ENCODE measurements around the gene SPANXC. TPM values are rescaled to one million over a fixed set of nuclear protein-coding genes. Genes with fewer than 3 reads are reported as not detected.

SPANXC gene
- total RNA-seq, 1 experiment from 2014 or later = not detected

DNA sequence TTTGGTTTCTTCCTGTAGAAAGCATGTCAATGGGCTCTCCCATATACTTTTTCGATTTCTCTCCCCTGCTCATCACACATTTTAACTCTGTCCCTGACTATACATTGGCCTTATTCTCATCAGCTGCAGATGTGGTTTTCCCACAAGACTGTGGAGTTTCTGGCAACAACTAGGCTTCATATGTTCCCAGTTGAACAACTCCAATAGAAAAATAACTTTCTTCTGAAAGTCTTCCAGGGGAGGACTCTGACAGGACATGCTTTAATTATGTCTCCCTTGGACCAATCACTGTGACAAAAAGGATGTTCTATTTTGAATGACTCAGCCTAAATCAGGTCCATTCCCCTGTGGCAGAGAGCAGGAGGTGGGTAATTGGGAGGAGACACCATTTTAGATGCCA, 28.1 kb downstream of the SPANXC start:
- CTCF ChIA-PET = no interaction called here
- Histone ChIP-seq H3K27me3 (ENCODE audit: low read length) (no peaks in the 10 kb centered on the region), H4K20me1 (ENCODE audit: low read length) (no peaks in the 10 kb centered on the region), H3K4me2 (ENCODE audit: low read length) (no peak overlapping the region), H3K4me3 (ENCODE audit: low read length) (no peak overlapping the region), H3K4me1 (ENCODE audit: insufficient read depth, low read length) (peaks cover 8% of the 10 kb centered on the region), H3K36me3 (ENCODE audit: low read depth, low read length) (no peaks in the 10 kb centered on the region), H3K9ac (ENCODE audit: low read length) (no peak overlapping the region), H2AFZ (ENCODE audit: low read length) (no peak overlapping the region), H3K9me2 (replicated peaks; ENCODE audit: low read length) (no peaks in the 10 kb centered on the region), H3F3A (ENCODE audit: low read length, unreplicated experiment) (no peaks in the 10 kb centered on the region), H3K79me2 (ENCODE audit: low read length) (no peaks in the 10 kb centered on the region), H3K9me3 (ENCODE audit: low read length) (no peaks in the 10 kb centered on the region), H3K27ac (ENCODE audit: low read length) (no peak overlapping the region)
- ATAC-seq = no peak
- DNase-seq = no peak
- no TSS peak for BruUV-seq (replicated peaks)
- TF ChIP-seq EZH2 (IDR thresholded peaks at IDR 0.05; ENCODE audit: low read length, unreplicated experiment) (no peak), EZH2phosphoT487 (IDR thresholded peaks at IDR 0.05; ENCODE audit: borderline replicate concordance, low read length) (no peak)
- TF ChIP-seq, protein P1, sequence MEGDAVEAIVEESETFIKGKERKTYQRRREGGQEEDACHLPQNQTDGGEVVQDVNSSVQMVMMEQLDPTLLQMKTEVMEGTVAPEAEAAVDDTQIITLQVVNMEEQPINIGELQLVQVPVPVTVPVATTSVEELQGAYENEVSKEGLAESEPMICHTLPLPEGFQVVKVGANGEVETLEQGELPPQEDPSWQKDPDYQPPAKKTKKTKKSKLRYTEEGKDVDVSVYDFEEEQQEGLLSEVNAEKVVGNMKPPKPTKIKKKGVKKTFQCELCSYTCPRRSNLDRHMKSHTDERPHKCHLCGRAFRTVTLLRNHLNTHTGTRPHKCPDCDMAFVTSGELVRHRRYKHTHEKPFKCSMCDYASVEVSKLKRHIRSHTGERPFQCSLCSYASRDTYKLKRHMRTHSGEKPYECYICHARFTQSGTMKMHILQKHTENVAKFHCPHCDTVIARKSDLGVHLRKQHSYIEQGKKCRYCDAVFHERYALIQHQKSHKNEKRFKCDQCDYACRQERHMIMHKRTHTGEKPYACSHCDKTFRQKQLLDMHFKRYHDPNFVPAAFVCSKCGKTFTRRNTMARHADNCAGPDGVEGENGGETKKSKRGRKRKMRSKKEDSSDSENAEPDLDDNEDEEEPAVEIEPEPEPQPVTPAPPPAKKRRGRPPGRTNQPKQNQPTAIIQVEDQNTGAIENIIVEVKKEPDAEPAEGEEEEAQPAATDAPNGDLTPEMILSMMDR (conservative IDR thresholded peaks at IDR 0.05; ENCODE audit: low read depth, low read length) = no peak
- POLR2A ChIA-PET (ENCODE audit: unreplicated experiment) = no interaction called here
- intact Hi-C loops (cut with micrococcal nuclease) = no loop called here

DNA sequence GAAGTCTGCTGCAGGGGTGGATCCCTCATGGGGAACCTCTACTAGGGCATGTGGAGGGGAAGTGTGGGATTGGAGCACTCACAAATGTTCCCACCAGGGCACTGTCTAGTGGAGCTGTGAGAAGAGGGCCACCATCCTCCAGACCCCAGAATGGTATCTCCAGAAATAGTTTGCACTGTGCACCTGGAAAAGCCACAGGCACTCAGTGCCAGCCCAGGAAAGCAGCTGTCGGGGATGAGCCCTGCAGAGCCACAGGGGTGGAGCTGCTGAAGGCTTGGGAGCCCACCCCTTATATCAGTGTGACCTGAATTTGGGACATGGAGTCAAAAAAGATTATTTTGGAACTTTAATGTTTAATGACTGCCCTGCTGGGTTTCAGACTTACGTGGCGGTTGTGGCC, 40.4 kb downstream of the SPANXC start:
- Histone ChIP-seq H3K79me2 (ENCODE audit: low read length) (no peaks in the 10 kb centered on the region), H3K4me3 (ENCODE audit: low read length) (no peak overlapping the region), H3K36me3 (ENCODE audit: low read depth, low read length) (no peaks in the 10 kb centered on the region), H3K27ac (ENCODE audit: low read length) (no peak overlapping the region), H2AFZ (ENCODE audit: low read length) (no peak overlapping the region), H3K4me1 (ENCODE audit: insufficient read depth, low read length) (no peaks in the 10 kb centered on the region), H3K9me2 (replicated peaks; ENCODE audit: low read length) (no peaks in the 10 kb centered on the region), H3K27me3 (ENCODE audit: low read length) (no peaks in the 10 kb centered on the region), H3K9me3 (ENCODE audit: low read length) (no peaks in the 10 kb centered on the region), H4K20me1 (ENCODE audit: low read length) (no peaks in the 10 kb centered on the region), H3F3A (ENCODE audit: low read length, unreplicated experiment) (no peaks in the 10 kb centered on the region), H3K4me2 (ENCODE audit: low read length) (no peak overlapping the region), H3K9ac (ENCODE audit: low read length) (no peak overlapping the region)
- intact Hi-C loops (cut with micrococcal nuclease) = no loop called here
- ATAC-seq = no peak
- no peak for DNase-seq
- ChIA-PET POLR2A (ENCODE audit: unreplicated experiment) (no interaction called here), CTCF (no interaction called here)
- TF ChIP-seq, protein P1 (conservative IDR thresholded peaks at IDR 0.05; ENCODE audit: low read depth, low read length) = no peak
- no peak for TF ChIP-seq EZH2 (IDR thresholded peaks at IDR 0.05; ENCODE audit: low read length, unreplicated experiment)
- TF ChIP-seq EZH2phosphoT487 (IDR thresholded peaks at IDR 0.05; ENCODE audit: borderline replicate concordance, low read length) = no peak
- no TSS peak for BruUV-seq (replicated peaks)

Other genes starting within 250 kb of the SPANXC start
- 0.33 TPM in 1 of 2 replicates, not detected in the other for gene SPANXB1, start 239.9 kb downstream of the SPANXC start, total RNA-seq (2014; rRNA removed)
- gene LDOC1, start 65.4 kb downstream of the SPANXC start, total RNA-seq (2014; rRNA removed) = 40.6 and 45.5 TPM in 2 replicates

Data from PC-3 (cell line).